HuH-7.5 (cell line): ENCODE measurements around the gene ATRIP.

ENCODE experiments used
- DNase-seq: peaks from one replicate; pipeline ENCODE4 v3.0.0; 2011; ENCODE audit warnings: low spot score

Gene ATRIP

DNA sequence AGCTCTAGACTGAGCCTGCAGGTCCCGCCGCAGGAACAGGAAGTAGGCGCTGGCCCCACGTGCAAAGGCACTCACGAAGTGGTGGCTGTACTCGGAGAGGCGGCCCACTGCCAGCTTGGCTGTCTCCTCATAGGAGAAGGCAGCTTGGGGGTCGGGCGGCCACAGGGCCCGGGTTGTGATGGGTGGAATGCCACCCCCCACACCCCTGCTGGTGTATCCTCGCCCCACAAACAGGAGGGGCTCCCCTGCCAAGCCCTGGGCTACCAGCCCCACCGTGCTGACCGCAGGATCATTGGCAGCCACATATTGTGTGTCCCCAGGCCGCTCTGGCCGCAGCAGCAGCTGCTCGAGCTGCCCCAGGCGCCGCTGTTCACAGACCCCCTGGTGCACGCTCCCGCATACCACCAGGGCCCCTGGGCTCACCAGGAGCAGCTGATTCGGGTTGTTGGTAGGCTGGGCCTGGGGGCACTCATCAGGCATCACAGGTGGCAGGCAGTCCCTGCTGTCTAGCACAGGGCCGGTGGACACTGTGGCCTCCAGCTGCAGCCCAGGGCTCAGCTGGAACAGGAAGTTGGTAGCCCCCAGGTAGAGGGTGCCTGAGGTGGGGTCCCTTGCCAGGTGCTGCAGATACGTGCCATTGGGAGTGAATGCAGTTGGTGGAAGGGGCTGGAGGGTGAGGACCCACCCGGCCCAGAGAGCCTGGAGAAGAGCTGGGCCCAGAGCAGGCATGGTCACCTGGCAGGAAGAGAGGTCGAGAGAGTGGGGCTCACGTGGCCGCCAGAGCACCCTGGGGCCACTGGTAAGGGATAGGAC lies 22.4 kb upstream of the ATRIP start:
- no peak for DNase-seq

GRCh38 chr3:48425281-48425812 lies 21.2 kb upstream of the ATRIP start:
- no peak for DNase-seq

- DNase-seq, result no peak
Measured at GRCh38 chr3:48426401-48426909, 20.1 kb upstream of the ATRIP start.

DNA sequence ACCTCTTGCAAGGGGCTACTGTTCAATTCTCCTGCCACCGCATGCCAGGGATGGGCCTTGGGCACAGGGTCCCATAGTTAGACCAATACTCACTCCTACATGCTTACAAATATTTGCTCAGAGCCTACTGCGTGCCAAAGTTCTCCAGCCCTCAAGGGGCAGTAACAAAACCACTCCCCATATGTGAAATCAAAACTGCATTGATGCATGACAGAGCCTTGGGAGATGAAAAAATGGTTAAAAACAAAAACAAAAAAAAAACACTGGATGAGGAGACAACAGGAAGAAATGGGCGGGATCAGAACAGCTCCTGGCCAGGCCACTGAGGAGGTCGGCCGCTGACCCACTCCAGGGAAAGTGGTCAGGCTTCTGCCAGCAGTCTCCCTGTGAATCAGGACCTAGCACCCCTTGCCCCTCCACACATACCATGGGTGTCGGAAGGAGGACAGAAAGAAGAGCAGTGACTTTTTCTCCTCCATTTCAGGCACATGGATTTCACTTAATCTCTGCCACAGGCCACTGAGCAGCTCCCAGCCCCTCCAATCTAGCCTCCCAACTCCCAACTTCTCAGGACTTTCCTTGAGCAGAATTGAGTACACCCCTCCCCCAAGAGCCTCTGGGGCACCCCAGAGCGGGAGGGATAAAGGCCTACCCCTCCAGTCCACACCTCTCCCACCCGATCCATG lies 19.4 kb upstream of the ATRIP start:
- DNase-seq, result no peak

DNA sequence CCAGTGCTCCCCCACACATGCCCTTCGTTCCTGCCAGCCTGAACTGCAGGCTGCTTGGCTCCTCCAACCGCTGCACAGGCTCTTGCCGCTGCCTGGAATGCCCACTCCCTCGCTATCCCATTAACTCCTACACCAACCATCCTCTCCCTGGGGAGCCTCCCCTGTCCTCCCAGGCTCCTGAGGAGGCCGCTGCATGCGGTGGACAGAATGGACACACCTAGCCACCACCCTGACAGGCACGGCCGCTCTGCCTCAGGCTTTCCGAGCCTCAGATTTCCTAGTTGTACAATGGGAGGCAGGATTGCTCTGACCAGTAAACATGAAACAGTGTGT lies 18.9 kb upstream of the ATRIP start:
- DNase-seq, result no peak

DNA sequence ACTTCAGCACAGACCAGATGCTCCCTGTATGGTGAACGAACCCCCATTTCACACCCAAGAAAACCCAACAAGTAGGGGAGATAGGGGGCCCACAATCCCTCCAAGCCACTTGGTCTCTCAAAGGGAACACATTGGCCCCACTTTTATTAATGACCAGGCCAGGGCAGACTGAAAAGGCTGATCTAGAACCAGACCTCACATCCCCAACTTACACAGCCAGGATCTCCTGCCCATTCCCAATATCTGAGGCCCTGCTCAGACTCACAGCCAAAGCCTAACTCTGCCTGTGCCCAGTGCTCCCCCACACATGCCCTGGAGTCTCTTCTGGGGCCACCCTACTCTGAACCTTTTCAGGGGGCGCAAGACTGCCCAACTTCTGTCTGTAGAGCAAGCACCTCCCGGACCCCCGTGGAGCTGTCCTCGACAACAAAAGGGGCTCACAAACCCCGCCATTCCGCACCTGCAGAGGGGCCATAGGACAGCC lies 18.4 kb upstream of the ATRIP start:
- no peak for DNase-seq

- peak; percentile 100 for DNase-seq
Measured at GRCh38 chr3:48428572-48429316, 17.8 kb upstream of the ATRIP start.

GRCh38 chr3:48429317-48429959 lies 17.1 kb upstream of the ATRIP start:
- DNase-seq, result peak; percentile 84

DNA sequence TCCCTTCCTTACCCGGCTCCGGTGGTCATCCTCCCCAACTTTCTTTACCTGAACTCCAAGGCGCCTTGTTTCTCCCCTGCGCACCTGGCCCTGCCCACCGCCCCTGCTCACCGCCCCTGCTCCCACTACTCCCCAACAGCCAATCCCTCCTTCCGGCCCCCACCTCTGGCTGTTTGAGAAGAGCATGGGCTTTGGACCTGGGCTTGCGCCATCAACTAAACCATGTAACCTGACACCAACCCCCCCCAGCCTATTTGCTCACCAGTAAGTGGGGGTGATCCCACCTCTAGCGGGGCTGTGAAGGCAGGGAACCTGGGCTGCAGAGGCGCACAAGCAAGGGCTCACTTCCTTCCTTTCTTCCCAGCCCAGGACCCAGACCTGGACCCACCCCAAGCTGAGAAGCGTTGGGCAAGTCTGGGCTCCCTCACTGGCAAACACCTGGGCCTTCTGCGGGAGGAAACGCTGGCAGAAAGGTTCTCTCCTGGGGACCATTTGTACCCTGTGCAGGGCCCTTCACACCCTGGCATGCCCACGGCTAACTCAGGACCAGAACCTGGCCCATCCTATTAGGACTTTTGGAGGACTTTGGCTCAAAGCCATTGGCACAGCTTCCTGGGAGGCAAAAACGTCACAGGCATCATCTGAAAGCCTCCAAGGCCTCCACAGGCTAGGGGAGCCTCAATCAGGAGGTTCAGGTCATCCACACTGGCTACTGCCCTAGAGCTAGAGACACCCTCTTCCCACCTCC lies 16.4 kb upstream of the ATRIP start, which contains the start of gene PLXNB1:
PLXNB1 (minus strand) TSS at position 127 of the 748 bp plus-strand sequence. CDS start 5,475 bp downstream, outside the sequence.
- DNase-seq, result peak; percentile 95

- DNase-seq, result no peak
Measured at GRCh38 chr3:48430708-48431101, 15.8 kb upstream of the ATRIP start.

DNA sequence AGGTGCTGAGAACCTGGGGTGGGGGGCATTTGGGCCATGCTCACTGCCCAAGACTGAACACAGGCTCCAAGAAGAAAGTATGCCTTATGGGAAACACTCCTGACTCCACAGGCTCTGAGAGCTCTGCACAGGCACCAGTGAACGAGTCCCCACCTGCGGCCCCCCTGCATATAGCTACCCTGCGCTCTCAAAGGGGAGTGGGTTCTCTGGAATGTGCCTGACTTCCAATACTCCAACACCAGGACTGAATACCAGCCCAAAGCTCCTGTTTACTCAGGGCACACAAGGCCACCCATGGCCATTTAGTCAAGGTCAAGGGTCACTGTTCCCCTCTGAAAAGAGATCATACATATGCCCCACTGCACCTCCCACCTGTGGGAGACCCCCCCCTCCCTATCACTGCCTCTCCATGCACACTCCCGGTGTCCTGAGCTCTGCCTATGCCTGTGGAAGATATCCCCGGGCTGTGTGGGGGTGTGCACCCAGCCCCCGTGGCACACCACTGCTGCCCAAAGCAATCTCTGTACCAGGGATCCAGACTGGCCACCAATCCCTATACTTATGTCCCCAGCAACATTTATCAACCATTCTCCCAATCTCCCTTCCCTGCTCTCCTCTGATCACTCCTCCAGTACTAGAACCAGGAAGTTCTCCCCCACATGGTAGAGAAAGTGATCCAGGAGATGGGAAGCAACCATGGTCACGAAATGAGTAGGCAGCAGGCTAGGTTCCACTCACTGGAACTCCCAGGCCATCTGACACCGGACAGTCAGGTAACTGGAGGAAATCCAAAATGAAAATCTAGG lies 15.1 kb upstream of the ATRIP start:
- peak; percentile 25 for DNase-seq

- DNase-seq, result peak; percentile 29
Measured at GRCh38 chr3:48432411-48433371, 13.8 kb upstream of the ATRIP start.

DNA sequence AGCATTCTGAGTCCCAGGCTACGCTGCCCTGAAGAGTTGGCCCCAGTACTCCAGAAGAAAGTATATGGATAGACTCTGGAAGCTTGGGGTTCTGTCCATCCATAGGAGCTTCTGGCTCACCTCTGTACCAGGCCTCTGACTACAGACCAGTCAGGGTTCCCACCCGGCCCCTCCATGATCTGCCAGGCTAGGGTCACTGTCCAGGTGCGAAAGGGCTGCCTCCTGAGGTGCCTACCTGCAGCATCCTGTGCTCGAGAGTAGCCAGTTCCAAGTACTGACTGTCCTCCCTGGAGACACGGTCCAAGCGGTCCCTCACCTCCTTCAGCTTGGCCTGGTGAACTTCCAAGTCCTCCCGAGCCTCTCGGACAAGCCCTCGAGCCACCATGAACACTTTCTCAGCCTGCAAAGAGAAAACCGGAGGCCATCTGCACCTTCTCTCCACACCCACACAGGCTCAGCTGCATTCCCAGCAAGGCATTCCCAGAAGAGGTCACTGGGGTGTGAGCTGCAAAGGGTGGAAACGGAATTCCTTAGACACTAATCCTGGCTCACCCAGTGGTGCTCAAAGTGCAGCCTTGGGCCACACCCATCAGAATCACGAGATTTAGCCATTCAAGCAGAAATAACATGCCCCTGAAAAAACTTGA lies 12.9 kb upstream of the ATRIP start:
- DNase-seq, result no peak

GRCh38 chr3:48434591-48435222 lies 11.8 kb upstream of the ATRIP start:
- no peak for DNase-seq

DNA sequence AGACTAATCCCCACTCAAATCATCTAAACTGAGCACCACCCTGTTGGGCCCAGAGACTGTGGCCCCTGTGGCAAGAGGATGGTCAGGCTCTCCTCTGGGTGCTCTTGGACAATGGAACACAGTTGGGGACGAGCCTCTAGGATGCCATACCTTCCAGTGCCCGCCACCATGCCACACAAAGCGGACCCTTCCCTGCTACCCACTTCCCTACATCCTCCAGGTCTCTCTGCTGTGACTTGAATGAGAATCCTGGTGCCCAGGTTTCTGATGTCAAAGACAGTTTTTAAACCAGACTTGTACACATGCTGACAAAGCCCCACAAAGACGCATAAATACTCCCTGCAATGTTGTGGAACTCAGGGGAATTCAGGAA lies 11.3 kb upstream of the ATRIP start:
- no peak for DNase-seq

- DNase-seq, result peak; percentile 94
Measured at GRCh38 chr3:48435774-48436476, 10.6 kb upstream of the ATRIP start.

DNA sequence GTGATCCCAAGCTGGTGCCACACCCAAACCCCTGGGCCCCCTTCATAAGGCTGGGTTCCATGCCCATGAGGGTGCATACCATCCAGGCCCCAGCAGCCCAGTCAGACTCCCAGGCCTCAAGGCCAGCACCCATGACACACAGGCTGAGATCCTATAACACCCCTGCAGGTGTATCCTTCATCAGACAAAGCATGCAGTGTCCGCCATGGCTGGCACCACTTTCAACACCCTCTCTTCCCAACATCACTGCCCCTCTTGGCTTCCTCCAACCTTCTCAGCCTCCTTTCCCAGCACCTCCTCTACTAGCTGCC lies 10.1 kb upstream of the ATRIP start:
- DNase-seq, result no peak

DNA sequence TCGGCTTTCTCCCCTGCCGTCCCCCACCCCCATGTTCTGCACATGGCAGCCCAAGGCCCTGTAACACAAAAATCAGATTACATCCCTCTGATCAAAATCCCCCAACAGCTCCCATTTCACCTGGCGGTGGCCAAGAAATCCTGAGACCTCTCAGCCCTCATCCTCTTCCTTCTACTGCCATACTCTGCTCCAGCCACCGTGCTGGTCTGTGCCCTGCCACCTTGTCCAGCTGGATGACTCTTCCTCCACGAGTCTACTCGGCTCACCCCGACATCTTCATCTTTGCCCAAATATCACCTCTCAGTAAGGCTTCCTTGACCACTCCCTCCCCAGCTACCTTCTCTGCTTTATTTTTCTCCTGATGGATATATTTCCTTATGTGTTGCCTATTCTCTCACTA lies 9.7 kb upstream of the ATRIP start:
- no peak for DNase-seq
